SU-DHL-6 (cell line): ENCODE measurements around the gene BLCAP.

Experiments used
- EZH2phosphoT487 ChIP-seq: fragments of 200-600 bp; sonication (generic), shearing (Covaris generic); conservative IDR thresholded peaks from 2 replicates; pipeline ENCODE4 v1.6.1; 2018; ENCODE audit warnings: mild to moderate bottlenecking, antibody characterized with exemption, low read length, moderate library complexity, mixed read lengths
- TF ChIP-seq, protein P1 (sequence below): fragments of 200-600 bp; sonication (generic); IDR thresholded peaks from one replicate; pipeline ENCODE4 v1.5.1; 2017; ENCODE audit warnings: antibody characterized with exemption, mild to moderate bottlenecking, low read length, moderate library complexity; ENCODE audit not compliant: insufficient read depth, poor library complexity, severe bottlenecking

DNA sequence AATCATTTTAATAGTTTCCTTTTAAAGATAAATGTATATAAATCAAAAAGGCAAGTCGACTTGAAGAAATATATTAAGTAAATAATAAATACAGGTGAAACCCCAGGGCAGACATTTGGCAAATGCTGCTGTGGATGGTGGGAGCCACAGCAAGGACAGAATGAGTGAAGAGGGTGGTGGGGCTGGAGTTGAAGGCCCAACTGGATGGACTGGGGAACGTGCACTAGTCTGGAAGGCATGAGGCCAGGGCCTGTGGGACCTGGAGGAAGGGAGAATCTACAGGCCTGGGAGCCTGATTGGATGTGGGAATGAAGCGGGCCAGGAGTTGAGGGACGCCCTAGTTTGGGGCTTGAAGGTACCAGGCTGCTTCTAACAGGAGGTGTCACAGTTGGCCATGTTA lies 30.6 kb upstream of the BLCAP start:
- TF ChIP-seq, protein P1, sequence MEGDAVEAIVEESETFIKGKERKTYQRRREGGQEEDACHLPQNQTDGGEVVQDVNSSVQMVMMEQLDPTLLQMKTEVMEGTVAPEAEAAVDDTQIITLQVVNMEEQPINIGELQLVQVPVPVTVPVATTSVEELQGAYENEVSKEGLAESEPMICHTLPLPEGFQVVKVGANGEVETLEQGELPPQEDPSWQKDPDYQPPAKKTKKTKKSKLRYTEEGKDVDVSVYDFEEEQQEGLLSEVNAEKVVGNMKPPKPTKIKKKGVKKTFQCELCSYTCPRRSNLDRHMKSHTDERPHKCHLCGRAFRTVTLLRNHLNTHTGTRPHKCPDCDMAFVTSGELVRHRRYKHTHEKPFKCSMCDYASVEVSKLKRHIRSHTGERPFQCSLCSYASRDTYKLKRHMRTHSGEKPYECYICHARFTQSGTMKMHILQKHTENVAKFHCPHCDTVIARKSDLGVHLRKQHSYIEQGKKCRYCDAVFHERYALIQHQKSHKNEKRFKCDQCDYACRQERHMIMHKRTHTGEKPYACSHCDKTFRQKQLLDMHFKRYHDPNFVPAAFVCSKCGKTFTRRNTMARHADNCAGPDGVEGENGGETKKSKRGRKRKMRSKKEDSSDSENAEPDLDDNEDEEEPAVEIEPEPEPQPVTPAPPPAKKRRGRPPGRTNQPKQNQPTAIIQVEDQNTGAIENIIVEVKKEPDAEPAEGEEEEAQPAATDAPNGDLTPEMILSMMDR, result no peak
- no peak for TF ChIP-seq EZH2phosphoT487
